GM19099 (cell line): Measurements from ENCODE around the gene TNFAIP8L1.

Experiments used
- POLR2A ChIP-seq: IDR thresholded peaks from 3 replicates; pipeline ENCODE4 v1.6.1; 2011; ENCODE audit warnings: low read depth; ENCODE audit not compliant: insufficient read length; ENCODE audit errors: extremely low read depth

Gene TNFAIP8L1

GRCh38 chr19:4635754-4636116 lies 3.6 kb upstream of the TNFAIP8L1 start:
- TF ChIP-seq POLR2A = no peak

GRCh38 chr19:4636151-4636717 lies 3.1 kb upstream of the TNFAIP8L1 start:
- TF ChIP-seq POLR2A = no peak

GRCh38 chr19:4636761-4637160 lies 2.6 kb upstream of the TNFAIP8L1 start:
- no peak for TF ChIP-seq POLR2A

- no peak for TF ChIP-seq POLR2A
Observed at GRCh38 chr19:4638317-4638716, 999 bp upstream of the TNFAIP8L1 start.

GRCh38 chr19:4639531-4640246 lies 373 bp downstream of the TNFAIP8L1 start:
- TF ChIP-seq POLR2A = no peak

GRCh38 chr19:4640247-4641000 lies 1.1 kb downstream of the TNFAIP8L1 start:
- TF ChIP-seq POLR2A = no peak

- no peak for TF ChIP-seq POLR2A
Observed at GRCh38 chr19:4641132-4641531, 1.8 kb downstream of the TNFAIP8L1 start.

GRCh38 chr19:4642625-4643024 lies 3.3 kb downstream of the TNFAIP8L1 start:
- no peak for TF ChIP-seq POLR2A

GRCh38 chr19:4645718-4646117 lies 6.4 kb downstream of the TNFAIP8L1 start:
- TF ChIP-seq POLR2A = no peak

- TF ChIP-seq POLR2A = no peak
Observed at GRCh38 chr19:4647676-4648644, 8.6 kb downstream of the TNFAIP8L1 start.

GRCh38 chr19:4649392-4650047 lies 10.2 kb downstream of the TNFAIP8L1 start:
- no peak for TF ChIP-seq POLR2A

GRCh38 chr19:4650159-4650558 lies 10.8 kb downstream of the TNFAIP8L1 start:
- no peak for TF ChIP-seq POLR2A

GRCh38 chr19:4652075-4652474 lies 12.8 kb downstream of the TNFAIP8L1 start:
- TF ChIP-seq POLR2A = no peak

GRCh38 chr19:4653793-4654436 lies 14.6 kb downstream of the TNFAIP8L1 start:
- TF ChIP-seq POLR2A = no peak
